Smooth muscle cell (in vitro differentiated cells): Measurements from ENCODE around the gene FAM193A. TPM values are rescaled to one million over a fixed set of nuclear protein-coding genes. Genes with fewer than 3 reads are reported as not detected.
"Not testable (repeated sequence)": the region's sequence is repeated elsewhere in the genome, so short reads cannot be mapped to it uniquely, and the experiment has no call there.

ENCODE experiments used
- DNase-seq: peaks from one replicate; lab custom pipeline; 2025; ENCODE audit not compliant: unreplicated experiment; lab: John Stamatoyannopoulos, UW
- H2AFZ ChIP-seq: fragments of 200-600 bp; sonication (generic); 2 replicates; pipeline ENCODE4 v1.6.0; 2016; ENCODE audit warnings: antibody characterized with exemption, low read depth, mild to moderate bottlenecking
- H3F3A ChIP-seq: fragments of 200-600 bp; sonication (generic); 2 replicates; pipeline ENCODE4 v1.6.0; 2017; ENCODE audit warnings: antibody characterized with exemption, low read depth
- H3K27ac ChIP-seq: fragments of 200-600 bp; sonication (generic); 2 replicates; pipeline ENCODE4 v1.5.1; 2016; ENCODE audit warnings: low read depth, mild to moderate bottlenecking
- H3K27me3 ChIP-seq: fragments of 200-600 bp; sonication (generic); 2 replicates; pipeline ENCODE4 v1.6.1; 2016; ENCODE audit warnings: low read depth, mild to moderate bottlenecking
- H3K36me3 ChIP-seq: fragments of 200-600 bp; sonication (generic); 2 replicates; pipeline ENCODE4 v1.5.1; 2016; ENCODE audit warnings: low read depth
- H3K4me1 ChIP-seq: fragments of 200-600 bp; sonication (generic); 2 replicates; pipeline ENCODE4 v1.5.1; 2016; ENCODE audit warnings: low read depth
- H3K4me2 ChIP-seq: fragments of 200-600 bp; sonication (generic); 2 replicates; pipeline ENCODE4 v1.6.0; 2016; ENCODE audit warnings: mild to moderate bottlenecking
- H3K4me3 ChIP-seq: fragments of 200-600 bp; sonication (generic); 2 replicates; pipeline ENCODE4 v1.5.1; 2016; ENCODE audit warnings: mild to moderate bottlenecking
- H3K79me2 ChIP-seq: fragments of 200-600 bp; sonication (generic); 2 replicates; pipeline ENCODE4 v1.6.0; 2016; ENCODE audit warnings: low read depth, mild to moderate bottlenecking
- H3K9ac ChIP-seq: fragments of 200-600 bp; sonication (generic); 2 replicates; pipeline ENCODE4 v1.6.0; 2016; ENCODE audit warnings: low read depth
- H3K9me3 ChIP-seq: fragments of 200-600 bp; sonication (generic); replicated peaks from 2 replicates; pipeline ENCODE4 v1.5.1; 2016; ENCODE audit warnings: low read depth
- H4K20me1 ChIP-seq: fragments of 200-600 bp; sonication (generic); 2 replicates; pipeline ENCODE4 v1.6.0; 2016; ENCODE audit warnings: low read depth
- WGBS: methylation state at CpG from one replicate; pipeline ENCODE4 v1.1.7; 2016; ENCODE audit warnings: low lambda C conversion rate; 5-methylcytosine and 5-hydroxymethylcytosine counted together
- polyA plus RNA-seq: library from polyadenylated mRNA; unstranded; fragments of >200 nt; fragmentation: Nextera tagmentation; extraction: Ambion mirVana; gene quantifications from 2 replicates; pipeline ENCODE4 v1.2.1, GENCODE V29; 2016
- total RNA-seq: library from RNA; depleted of rRNA; stranded (reverse); fragments of >200 nt; gene quantifications from 2 replicates; pipeline ENCODE4 v1.2.3, GENCODE V29; 2014
- TF ChIP-seq, protein P1 (sequence below): fragments of 200-600 bp; sonication (generic); IDR thresholded peaks from 2 replicates; pipeline ENCODE4 v1.5.1; 2017; ENCODE audit warnings: borderline replicate concordance, mild to moderate bottlenecking, antibody characterized with exemption; ENCODE audit not compliant: insufficient read depth, poor library complexity, severe bottlenecking

FAM193A gene
- total and polyA plus RNA-seq, 2 experiments from 2014 or later, result 8.3 to 12.2 TPM

DNA sequence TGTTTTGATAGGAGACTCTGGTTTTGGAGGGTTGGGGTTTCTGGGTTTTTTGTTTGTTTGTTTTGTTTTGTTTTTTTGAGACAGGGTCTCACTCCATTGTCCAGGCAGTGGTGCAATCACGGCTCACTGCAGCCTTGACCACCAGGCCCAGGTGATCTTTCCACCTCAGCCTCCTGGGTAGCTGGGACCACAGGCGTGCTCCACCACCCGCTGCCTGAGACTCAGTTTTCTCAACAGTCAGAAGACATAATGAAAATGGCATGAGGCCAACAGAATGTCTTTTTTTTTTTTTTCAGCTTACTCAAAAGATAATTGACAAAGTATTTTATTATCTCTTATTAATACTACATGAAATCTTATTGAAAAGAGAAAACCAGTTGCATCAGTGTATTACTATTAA lies 187.3 kb downstream of the FAM193A start:
- Histone ChIP-seq H2AFZ (no peak overlapping the region), H3K9ac (no peak overlapping the region), H4K20me1 (peaks cover 9% of the 10 kb centered on the region), H3K27me3 (no peaks in the 10 kb centered on the region), H3K4me2 (no peak overlapping the region), H3K9me3 (no peaks in the 10 kb centered on the region), H3K4me3 (no peak overlapping the region), H3F3A (no peaks in the 10 kb centered on the region), H3K36me3 (peaks cover 12% of the 10 kb centered on the region), H3K79me2 (no peaks in the 10 kb centered on the region), H3K4me1 (no peaks in the 10 kb centered on the region), H3K27ac (no peak overlapping the region)
- TF ChIP-seq, protein P1, sequence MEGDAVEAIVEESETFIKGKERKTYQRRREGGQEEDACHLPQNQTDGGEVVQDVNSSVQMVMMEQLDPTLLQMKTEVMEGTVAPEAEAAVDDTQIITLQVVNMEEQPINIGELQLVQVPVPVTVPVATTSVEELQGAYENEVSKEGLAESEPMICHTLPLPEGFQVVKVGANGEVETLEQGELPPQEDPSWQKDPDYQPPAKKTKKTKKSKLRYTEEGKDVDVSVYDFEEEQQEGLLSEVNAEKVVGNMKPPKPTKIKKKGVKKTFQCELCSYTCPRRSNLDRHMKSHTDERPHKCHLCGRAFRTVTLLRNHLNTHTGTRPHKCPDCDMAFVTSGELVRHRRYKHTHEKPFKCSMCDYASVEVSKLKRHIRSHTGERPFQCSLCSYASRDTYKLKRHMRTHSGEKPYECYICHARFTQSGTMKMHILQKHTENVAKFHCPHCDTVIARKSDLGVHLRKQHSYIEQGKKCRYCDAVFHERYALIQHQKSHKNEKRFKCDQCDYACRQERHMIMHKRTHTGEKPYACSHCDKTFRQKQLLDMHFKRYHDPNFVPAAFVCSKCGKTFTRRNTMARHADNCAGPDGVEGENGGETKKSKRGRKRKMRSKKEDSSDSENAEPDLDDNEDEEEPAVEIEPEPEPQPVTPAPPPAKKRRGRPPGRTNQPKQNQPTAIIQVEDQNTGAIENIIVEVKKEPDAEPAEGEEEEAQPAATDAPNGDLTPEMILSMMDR, result no peak
- 100% methylated on average over 3 of the region's 3 CpGs for WGBS
- DNase-seq, result no peak

DNA sequence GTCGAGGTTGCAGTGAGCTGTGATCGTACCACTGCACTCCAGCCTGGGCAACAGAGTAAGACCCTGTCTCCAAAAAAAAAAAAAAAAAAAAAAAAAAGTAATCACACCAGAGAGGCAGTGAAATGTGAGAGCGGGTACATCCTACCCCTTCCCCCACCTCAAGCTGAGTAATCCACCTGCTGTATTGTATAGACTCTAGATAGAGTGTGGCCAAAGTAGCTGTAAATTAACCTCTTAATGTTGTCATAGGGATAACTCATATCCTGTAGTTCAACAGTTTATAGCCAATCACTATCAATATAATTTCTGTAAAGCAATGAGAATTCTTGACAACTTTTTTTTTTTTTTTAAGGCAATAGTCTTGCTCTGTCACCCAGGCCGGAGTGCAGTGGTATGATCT lies 188.9 kb downstream of the FAM193A start:
- TF ChIP-seq, protein P1, result no peak
- 100% methylated on average over 3 of the region's 4 CpGs for WGBS
- H2AFZ ChIP-seq, result no peak overlapping the region

DNA sequence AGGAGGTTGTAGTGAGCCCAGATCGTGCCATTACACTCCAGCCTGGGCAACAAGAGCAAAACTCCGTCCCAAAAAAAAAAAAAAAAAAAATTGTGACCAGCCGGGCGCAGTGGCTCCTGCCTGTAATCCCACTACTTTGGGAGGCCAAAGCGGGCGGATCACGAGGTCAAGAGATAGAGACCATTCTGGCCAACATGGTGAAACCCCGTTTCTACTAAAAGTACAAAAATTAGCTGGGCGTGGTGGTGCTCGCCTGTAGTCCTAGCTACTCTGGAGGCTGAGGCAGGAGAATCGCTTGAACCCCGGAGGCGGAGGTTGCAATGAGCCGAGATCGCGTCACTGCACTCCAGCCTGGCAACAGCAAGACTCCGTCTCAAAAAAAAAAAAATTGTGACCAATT lies 190.4 kb downstream of the FAM193A start:
- H3K9me3 ChIP-seq, H2AFZ ChIP-seq, H3K4me1 ChIP-seq, DNase-seq, H4K20me1 ChIP-seq, H3F3A ChIP-seq, H3K79me2 ChIP-seq, H3K27ac ChIP-seq, H3K36me3 ChIP-seq, H3K4me2 ChIP-seq, H3K27me3 ChIP-seq, H3K9ac ChIP-seq, H3K4me3 ChIP-seq: not testable (repeated sequence)
- 97% methylated on average over 17 of the region's 17 CpGs for WGBS

More for the DNA sequence above, 188.9 kb downstream of the FAM193A start:
- no peaks in the 10 kb centered on the region for H3K79me2 ChIP-seq
- no peaks in the 10 kb centered on the region for H3F3A ChIP-seq
- H4K20me1 ChIP-seq, result peaks cover 9% of the 10 kb centered on the region
- H3K36me3 ChIP-seq, result peaks cover under 1% of the 10 kb centered on the region
- no peak overlapping the region for H3K9ac ChIP-seq
- H3K27me3 ChIP-seq, result no peaks in the 10 kb centered on the region
- no peak overlapping the region for H3K27ac ChIP-seq
- no peaks in the 10 kb centered on the region for H3K9me3 ChIP-seq
- H3K4me3 ChIP-seq, result no peak overlapping the region
- DNase-seq, result no peak
- no peaks in the 10 kb centered on the region for H3K4me1 ChIP-seq
- H3K4me2 ChIP-seq, result no peak overlapping the region

DNA sequence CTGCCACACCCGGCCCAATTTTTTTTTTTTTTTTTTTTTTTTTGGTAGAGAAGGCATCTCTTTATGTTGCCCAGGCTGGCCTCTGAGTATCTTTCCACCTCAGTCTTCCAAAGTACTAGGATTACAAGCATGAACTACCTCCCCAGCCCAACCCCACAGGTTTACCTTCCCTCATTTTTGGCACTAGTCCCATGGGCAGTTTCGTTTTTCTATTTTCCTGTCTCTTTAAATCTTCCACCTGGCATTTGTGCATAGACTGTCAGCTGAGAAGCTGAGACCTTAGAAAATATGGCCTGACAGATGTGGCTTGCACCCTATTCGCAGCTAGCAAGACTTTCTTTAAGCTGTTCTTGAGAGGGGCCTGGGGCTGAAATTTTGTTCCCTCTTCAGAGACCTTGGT lies 191.8 kb downstream of the FAM193A start:
- Histone ChIP-seq H3K9ac (no peak overlapping the region), H3F3A (no peaks in the 10 kb centered on the region), H3K27me3 (no peaks in the 10 kb centered on the region), H3K4me3 (no peak overlapping the region), H4K20me1 (no peaks in the 10 kb centered on the region), H3K4me1 (no peaks in the 10 kb centered on the region), H3K9me3 (no peaks in the 10 kb centered on the region), H3K36me3 (no peaks in the 10 kb centered on the region), H3K27ac (no peak overlapping the region), H3K4me2 (no peak overlapping the region), H3K79me2 (no peaks in the 10 kb centered on the region), H2AFZ (no peak overlapping the region)
- TF ChIP-seq, protein P1, result no peak
- no peak for DNase-seq
- WGBS, result 98% methylated on average over 3 of the region's 3 CpGs
